ENCODE measurements around the gene NPFF. TPM values are rescaled to one million over a fixed set of nuclear protein-coding genes. Genes with fewer than 3 reads are reported as not detected.

NPFF gene
- total and polyA plus RNA-seq, 10 of the 15 experiments (the other 5 are each of a cell fraction or from before 2014, with no cell fraction given) = 0.21 to 0.69 (median 0.23) TPM; not detected in 7

DNA sequence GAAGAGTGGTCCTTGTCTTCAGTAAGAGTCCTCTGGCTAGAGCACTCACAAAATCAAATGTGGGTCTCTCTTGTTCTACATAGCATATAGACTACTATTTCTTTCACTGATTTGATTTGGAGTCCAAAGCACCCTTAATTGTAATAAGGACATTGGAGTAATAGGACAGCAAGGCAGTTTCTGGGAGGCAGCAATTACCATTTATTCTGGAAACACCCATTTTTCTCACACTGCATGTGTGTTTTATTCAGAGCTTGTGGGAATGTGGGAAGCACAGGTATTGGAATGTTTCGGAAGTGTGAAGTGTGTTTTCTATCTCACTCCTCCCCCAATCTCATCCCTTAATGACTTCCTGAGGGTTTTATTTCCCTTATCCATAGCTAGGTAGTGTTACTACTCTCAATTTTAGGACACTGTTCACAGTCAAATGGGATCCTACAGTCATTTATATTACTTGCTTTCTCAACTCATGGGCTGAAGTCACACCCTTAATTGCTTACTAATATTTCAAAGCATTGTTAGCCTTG, 35.2 kb downstream of the NPFF start (continued):
- TF ChIP-seq SKIL (IDR thresholded peaks at IDR 0.05; ENCODE audit: low read depth, poor library complexity, severe bottlenecking) (no peak), USF1 (IDR thresholded peaks at IDR 0.05; ENCODE audit: borderline replicate concordance, extremely low read length, insufficient read depth, low read depth, low read length) (no peak), E4F1 (IDR thresholded peaks at IDR 0.05; ENCODE audit: borderline replicate concordance, partially characterized antibody) (no peak), CEBPB (IDR thresholded peaks at IDR 0.05; ENCODE audit: borderline replicate concordance in 1 of 2, low read depth in 2 of 2, low read length in 2 of 2) (no peak), RBBP5 (conservative IDR thresholded peaks at IDR 0.05) (no peak), KAT2A (conservative IDR thresholded peaks at IDR 0.05; ENCODE audit: control insufficient read depth, low read depth, low read length) (no peak), SMAD1 (IDR thresholded peaks at IDR 0.05; ENCODE audit: low read depth, partially characterized antibody) (no peak), CBX3 (IDR thresholded peaks at IDR 0.05; ENCODE audit: borderline replicate concordance, low read depth) (no peak), ATF7 (IDR thresholded peaks at IDR 0.05; ENCODE audit: low read depth) (no peak), TCF7 (IDR thresholded peaks at IDR 0.05; ENCODE audit: borderline replicate concordance) (no peak)
- TF ChIP-seq, protein P1, sequence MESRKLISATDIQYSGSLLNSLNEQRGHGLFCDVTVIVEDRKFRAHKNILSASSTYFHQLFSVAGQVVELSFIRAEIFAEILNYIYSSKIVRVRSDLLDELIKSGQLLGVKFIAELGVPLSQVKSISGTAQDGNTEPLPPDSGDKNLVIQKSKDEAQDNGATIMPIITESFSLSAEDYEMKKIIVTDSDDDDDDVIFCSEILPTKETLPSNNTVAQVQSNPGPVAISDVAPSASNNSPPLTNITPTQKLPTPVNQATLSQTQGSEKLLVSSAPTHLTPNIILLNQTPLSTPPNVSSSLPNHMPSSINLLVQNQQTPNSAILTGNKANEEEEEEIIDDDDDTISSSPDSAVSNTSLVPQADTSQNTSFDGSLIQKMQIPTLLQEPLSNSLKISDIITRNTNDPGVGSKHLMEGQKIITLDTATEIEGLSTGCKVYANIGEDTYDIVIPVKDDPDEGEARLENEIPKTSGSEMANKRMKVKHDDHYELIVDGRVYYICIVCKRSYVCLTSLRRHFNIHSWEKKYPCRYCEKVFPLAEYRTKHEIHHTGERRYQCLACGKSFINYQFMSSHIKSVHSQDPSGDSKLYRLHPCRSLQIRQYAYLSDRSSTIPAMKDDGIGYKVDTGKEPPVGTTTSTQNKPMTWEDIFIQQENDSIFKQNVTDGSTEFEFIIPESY (IDR thresholded peaks at IDR 0.05) = no peak

All from GM12878 (cell line).